ENCODE results near the gene MAD1L1. TPM values are rescaled to one million over a fixed set of nuclear protein-coding genes. Genes with fewer than 3 reads are reported as not detected.

Gene MAD1L1
- total and polyA plus RNA-seq, 8 donors = 12.8 to 469 (median 27.3) TPM

- WGBS, 5 donors = 73 to 87% (median 85%) methylated on average over 28 of the region's 28 CpGs
- DNase-seq = peak in 1 of 2 donors; percentile 39
- no peaks in the 10 kb centered on the region for H3K27me3 ChIP-seq
- H3K4me1 ChIP-seq = peaks cover 12 to 39% (median 20%) of the 10 kb centered on the region in 4 donors
- H3K27ac ChIP-seq = peak overlapping the region in 3 of 5 donors; percentile 31 to 55 (median 50)
- no peaks in the 10 kb centered on the region for H3K9me3 ChIP-seq
- TF ChIP-seq POLR2A (IDR thresholded peaks at IDR 0.05) (no peak), POLR2AphosphoS5 (IDR thresholded peaks at IDR 0.05) (peak in 1 of 3 donors; percentile 16)
- intact Hi-C loops (cut with DNase I; ENCODE audit: low total_unique reads) = loop anchor here (10.0 kb wide), 1 partner anchor 115 kb away; no protein-coding TSS in a partner anchor
- H3K36me3 ChIP-seq = peaks cover 0 to 10% (median 2%) of the 10 kb centered on the region in 4 donors
- H3K4me3 ChIP-seq = no peak overlapping the region
Measured at GRCh38 chr7:2109936-2110609, 122.7 kb downstream of the MAD1L1 start.

DNA sequence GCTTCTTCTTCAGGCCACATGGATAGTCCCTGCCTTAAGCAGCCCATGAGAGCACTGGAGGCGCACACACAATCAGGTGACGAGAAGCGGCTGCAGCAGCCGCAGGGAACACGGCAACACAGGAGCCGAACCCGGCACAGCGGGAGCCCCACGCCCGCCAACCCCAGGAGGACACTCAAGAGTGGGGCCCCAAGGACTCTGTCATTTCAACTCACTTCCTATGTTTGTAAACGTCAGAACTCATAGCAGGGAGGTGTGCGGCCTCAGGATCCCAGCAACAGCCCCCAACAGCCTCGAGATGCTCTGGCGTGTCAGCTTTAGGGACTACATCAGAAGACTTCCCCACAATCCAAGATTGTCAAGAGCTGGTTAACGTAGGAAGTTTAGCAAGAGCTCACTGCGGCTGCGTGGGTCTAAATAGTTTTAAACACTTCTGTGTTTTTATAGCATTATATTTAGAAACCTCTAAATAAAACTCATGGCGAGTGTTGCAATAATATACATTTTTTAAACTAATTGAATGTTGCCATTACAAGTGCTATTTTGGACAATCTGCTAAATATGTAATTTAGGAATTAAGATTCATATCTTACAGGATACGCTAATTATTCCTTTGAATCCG lies 123.4 kb downstream of the MAD1L1 start:
- Histone ChIP-seq H3K4me3 (no peak overlapping the region), H3K27me3 (no peaks in the 10 kb centered on the region), H3K9me3 (no peaks in the 10 kb centered on the region), H3K27ac (peak overlapping the region in 2 of 5 donors; percentile 50 to 55), H3K4me1 (peaks cover 18 to 45% (median 26%) of the 10 kb centered on the region in 4 donors), H3K36me3 (peaks cover 0 to 6% (median 1%) of the 10 kb centered on the region in 4 donors)
- no peak for TF ChIP-seq POLR2A (IDR thresholded peaks at IDR 0.05)
- no peak for TF ChIP-seq EP300 (IDR thresholded peaks at IDR 0.05)
- TF ChIP-seq POLR2AphosphoS5 (IDR thresholded peaks at IDR 0.05) = no peak
- TF ChIP-seq, protein P1, sequence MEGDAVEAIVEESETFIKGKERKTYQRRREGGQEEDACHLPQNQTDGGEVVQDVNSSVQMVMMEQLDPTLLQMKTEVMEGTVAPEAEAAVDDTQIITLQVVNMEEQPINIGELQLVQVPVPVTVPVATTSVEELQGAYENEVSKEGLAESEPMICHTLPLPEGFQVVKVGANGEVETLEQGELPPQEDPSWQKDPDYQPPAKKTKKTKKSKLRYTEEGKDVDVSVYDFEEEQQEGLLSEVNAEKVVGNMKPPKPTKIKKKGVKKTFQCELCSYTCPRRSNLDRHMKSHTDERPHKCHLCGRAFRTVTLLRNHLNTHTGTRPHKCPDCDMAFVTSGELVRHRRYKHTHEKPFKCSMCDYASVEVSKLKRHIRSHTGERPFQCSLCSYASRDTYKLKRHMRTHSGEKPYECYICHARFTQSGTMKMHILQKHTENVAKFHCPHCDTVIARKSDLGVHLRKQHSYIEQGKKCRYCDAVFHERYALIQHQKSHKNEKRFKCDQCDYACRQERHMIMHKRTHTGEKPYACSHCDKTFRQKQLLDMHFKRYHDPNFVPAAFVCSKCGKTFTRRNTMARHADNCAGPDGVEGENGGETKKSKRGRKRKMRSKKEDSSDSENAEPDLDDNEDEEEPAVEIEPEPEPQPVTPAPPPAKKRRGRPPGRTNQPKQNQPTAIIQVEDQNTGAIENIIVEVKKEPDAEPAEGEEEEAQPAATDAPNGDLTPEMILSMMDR (IDR thresholded peaks at IDR 0.05) = no peak
- intact Hi-C loops (cut with DNase I; ENCODE audit: low total_unique reads) = loop anchor here (10.0 kb wide), 1 partner anchor 115 kb away; no protein-coding TSS in a partner anchor
- DNase-seq = no peak
- 88 to 94% (median 91%) methylated on average over 19 to 20 of the region's 20 CpGs for whole genome bisulfite sequencing, 5 donors

GRCh38 chr7:2108501-2109250 lies 124.1 kb downstream of the MAD1L1 start:
- intact Hi-C loops (cut with DNase I; ENCODE audit: low total_unique reads) = loop anchor here (10.0 kb wide), 1 partner anchor 116 kb away; no protein-coding TSS in a partner anchor
- WGBS, 5 donors = 82 to 90% (median 82%) methylated on average over 24 of the region's 24 CpGs
- Histone ChIP-seq H3K27me3 (no peaks in the 10 kb centered on the region), H3K4me1 (peaks cover 24 to 49% (median 33%) of the 10 kb centered on the region in 4 donors), H3K27ac (no peak overlapping the region), H3K36me3 (no peaks in the 10 kb centered on the region), H3K4me3 (no peak overlapping the region), H3K9me3 (no peaks in the 10 kb centered on the region)
- no peak for DNase-seq
- TF ChIP-seq POLR2AphosphoS5 (IDR thresholded peaks at IDR 0.05) (no peak), POLR2A (IDR thresholded peaks at IDR 0.05) (no peak), EP300 (IDR thresholded peaks at IDR 0.05) (no peak)
- TF ChIP-seq, protein P1 (IDR thresholded peaks at IDR 0.05) = no peak

DNA sequence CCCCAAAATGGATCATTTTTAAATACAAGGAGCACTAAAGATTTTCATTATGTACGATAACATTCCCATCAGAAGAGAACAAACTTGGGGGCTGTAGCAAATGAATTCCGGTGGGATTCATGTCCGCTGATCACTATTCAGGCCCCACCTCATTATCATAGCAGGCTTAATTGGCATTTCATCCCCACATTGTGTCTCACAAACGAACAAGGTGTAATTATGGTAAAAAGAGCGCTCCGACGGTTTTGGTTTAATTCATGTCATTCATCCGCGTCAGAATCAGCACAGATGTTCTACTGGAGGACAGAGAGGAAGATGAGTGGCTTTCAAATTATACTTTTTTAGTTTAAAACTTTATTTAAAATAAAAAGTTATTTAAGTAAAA lies 124.7 kb downstream of the MAD1L1 start:
- TF ChIP-seq, protein P1 (IDR thresholded peaks at IDR 0.05) = no peak
- TF ChIP-seq EP300 (IDR thresholded peaks at IDR 0.05) (no peak), POLR2A (IDR thresholded peaks at IDR 0.05) (no peak), POLR2AphosphoS5 (IDR thresholded peaks at IDR 0.05) (no peak)
- intact Hi-C loops (cut with DNase I; ENCODE audit: low total_unique reads) = loop anchor here (10.0 kb wide), 1 partner anchor 117 kb away; no protein-coding TSS in a partner anchor
- Histone ChIP-seq H3K9me3 (no peaks in the 10 kb centered on the region), H3K4me1 (peaks cover 25 to 55% (median 37%) of the 10 kb centered on the region in 4 donors), H3K27ac (no peak overlapping the region), H3K4me3 (no peak overlapping the region), H3K36me3 (no peaks in the 10 kb centered on the region), H3K27me3 (no peaks in the 10 kb centered on the region)
- no peak for DNase-seq
- 87 to 91% (median 89%) methylated on average over 9 of the region's 9 CpGs for WGBS, 5 donors
